Activated CD8-positive, alpha-beta memory T cell treated with anti-CD3 and anti-CD28 coated beads for 4 hours (primary cell): Measurements from ENCODE around the gene PLK3.
A peak's percentile ranks its signal among the peaks of the same experiment; 100 is the strongest.
"Not testable (repeated sequence)": the region's sequence is repeated elsewhere in the genome, so short reads cannot be mapped to it uniquely, and the experiment has no call there.

ENCODE experiments used
- DNase-seq, 2 donors: peaks; one replicate each; pipeline ENCODE4 v3.0.0-alpha.2; 2020; ENCODE audit warnings: low read depth in 2 of 2

PLK3 gene

GRCh38 chr1:44787506-44787905 is 12.7 kb upstream of the PLK3 start:
- no peak for DNase-seq

GRCh38 chr1:44788120-44788860 is 11.9 kb upstream of the PLK3 start, which contains the start of gene BEST4:
BEST4 (minus strand) TSS chr1:44788170; CDS start chr1:44787705, 465 bp downstream.
- DNase-seq = no peak

GRCh38 chr1:44790968-44791801 is 9.0 kb upstream of the PLK3 start:
- DNase-seq = no peak

- no peak for DNase-seq
Observed at GRCh38 chr1:44792736-44793502, 7.3 kb upstream of the PLK3 start.

- not testable (repeated sequence) for DNase-seq
Observed at GRCh38 chr1:44797886-44798285, 2.3 kb upstream of the PLK3 start.

GRCh38 chr1:44798481-44799365 is 1.5 kb upstream of the PLK3 start:
- DNase-seq = no peak

GRCh38 chr1:44801491-44802305 is 1.5 kb downstream of the PLK3 start:
- DNase-seq = no peak

- DNase-seq = no peak
Observed at GRCh38 chr1:44802306-44803061, 2.3 kb downstream of the PLK3 start.

- no peak for DNase-seq
Observed at GRCh38 chr1:44803062-44803311, 2.8 kb downstream of the PLK3 start.

- no peak for DNase-seq
Observed at GRCh38 chr1:44803312-44804095, 3.3 kb downstream of the PLK3 start.

- no peak for DNase-seq
Observed at GRCh38 chr1:44805311-44806024, 5.3 kb downstream of the PLK3 start.

GRCh38 chr1:44806025-44806703 is 6.0 kb downstream of the PLK3 start:
- DNase-seq = no peak

- DNase-seq = no peak
Observed at GRCh38 chr1:44806704-44807363, 6.7 kb downstream of the PLK3 start, which contains the start of gene DYNLT4. DYNLT4 (minus strand) TSS chr1:44807351; CDS start chr1:44806668, 683 bp downstream.

GRCh38 chr1:44807364-44808062 is 7.3 kb downstream of the PLK3 start:
- peak; percentile 74 to 83 for DNase-seq

GRCh38 chr1:44808063-44808937 is 8.1 kb downstream of the PLK3 start, which contains the start of gene BTBD19:
BTBD19 (plus strand) TSS chr1:44808523; CDS start chr1:44808821, 298 bp downstream.
- peak in 1 of 2 donors; percentile 68 for DNase-seq
